Gastroesophageal sphincter (tissue), 3 donors: ENCODE results near the gene ECM2.

ENCODE experiments used
- EP300 ChIP-seq: sonication (generic); formaldehyde crosslinking; IDR thresholded peaks from one replicate; pipeline ENCODE4 v1.6.1; 2017; ENCODE audit warnings: antibody characterized with exemption, mild to moderate bottlenecking
- POLR2A ChIP-seq, 2 donors: fragments of 450-650 bp; IDR thresholded peaks; one replicate each; pipeline ENCODE4 v1.6.1; 2017; ENCODE audit warnings: antibody characterized with exemption in 2 of 2, mild to moderate bottlenecking in 2 of 2, moderate library complexity in 1 of 2
- POLR2AphosphoS5 ChIP-seq: sonication (generic); formaldehyde crosslinking; IDR thresholded peaks from one replicate; pipeline ENCODE4 v1.6.1; 2017; ENCODE audit warnings: antibody characterized with exemption
- TF ChIP-seq, protein P1 (sequence below), 4 experiments: fragments of 200-600 bp in 2 of 4; fragments of 450-650 bp in 2 of 4; sonication (generic) in 1 of 4; IDR thresholded peaks; one replicate each; pipeline ENCODE4 v1.5.1; 2017 to 2019; ENCODE audit warnings: antibody characterized with exemption in 4 of 4, mild to moderate bottlenecking in 2 of 4, moderate library complexity in 2 of 4

DNA sequence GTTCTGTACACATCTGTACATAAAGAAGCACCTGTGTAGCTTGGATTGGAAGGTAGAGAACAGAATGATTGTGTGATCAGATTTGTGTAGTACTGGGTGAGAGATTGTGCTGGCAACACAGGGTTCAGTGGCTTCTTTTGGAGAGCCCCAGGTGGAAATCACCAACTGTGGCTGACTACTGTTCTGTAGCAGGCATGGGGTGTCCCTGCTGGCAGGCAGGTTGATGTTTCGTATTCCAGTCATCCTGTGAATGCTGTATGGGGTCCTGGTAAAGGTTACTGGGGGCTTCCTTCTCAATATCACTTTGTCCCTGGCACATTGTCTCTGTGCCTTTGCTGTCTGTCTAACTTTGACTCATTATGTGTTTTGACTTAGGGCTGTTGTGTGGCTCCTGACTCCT is 58.8 kb downstream of the ECM2 start:
- TF ChIP-seq, protein P1, sequence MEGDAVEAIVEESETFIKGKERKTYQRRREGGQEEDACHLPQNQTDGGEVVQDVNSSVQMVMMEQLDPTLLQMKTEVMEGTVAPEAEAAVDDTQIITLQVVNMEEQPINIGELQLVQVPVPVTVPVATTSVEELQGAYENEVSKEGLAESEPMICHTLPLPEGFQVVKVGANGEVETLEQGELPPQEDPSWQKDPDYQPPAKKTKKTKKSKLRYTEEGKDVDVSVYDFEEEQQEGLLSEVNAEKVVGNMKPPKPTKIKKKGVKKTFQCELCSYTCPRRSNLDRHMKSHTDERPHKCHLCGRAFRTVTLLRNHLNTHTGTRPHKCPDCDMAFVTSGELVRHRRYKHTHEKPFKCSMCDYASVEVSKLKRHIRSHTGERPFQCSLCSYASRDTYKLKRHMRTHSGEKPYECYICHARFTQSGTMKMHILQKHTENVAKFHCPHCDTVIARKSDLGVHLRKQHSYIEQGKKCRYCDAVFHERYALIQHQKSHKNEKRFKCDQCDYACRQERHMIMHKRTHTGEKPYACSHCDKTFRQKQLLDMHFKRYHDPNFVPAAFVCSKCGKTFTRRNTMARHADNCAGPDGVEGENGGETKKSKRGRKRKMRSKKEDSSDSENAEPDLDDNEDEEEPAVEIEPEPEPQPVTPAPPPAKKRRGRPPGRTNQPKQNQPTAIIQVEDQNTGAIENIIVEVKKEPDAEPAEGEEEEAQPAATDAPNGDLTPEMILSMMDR (IDR thresholded peaks at IDR 0.05), result no peak
- TF ChIP-seq POLR2A (IDR thresholded peaks at IDR 0.05), result no peak
- no peak for TF ChIP-seq POLR2AphosphoS5
- TF ChIP-seq EP300, result no peak
